HG02798 (cell line): ENCODE data around the gene TRPC1.
A peak's percentile ranks its signal among the peaks of the same experiment; 100 is the strongest.

Experiments used
- ATAC-seq: cut with Tn5 transposase; IDR thresholded peaks from one replicate; pipeline ENCODE4 v1.9.1; 2021; ENCODE audit warnings: mild to moderate bottlenecking; ENCODE audit not compliant: unreplicated experiment, poor library complexity

The TRPC1 gene

DNA sequence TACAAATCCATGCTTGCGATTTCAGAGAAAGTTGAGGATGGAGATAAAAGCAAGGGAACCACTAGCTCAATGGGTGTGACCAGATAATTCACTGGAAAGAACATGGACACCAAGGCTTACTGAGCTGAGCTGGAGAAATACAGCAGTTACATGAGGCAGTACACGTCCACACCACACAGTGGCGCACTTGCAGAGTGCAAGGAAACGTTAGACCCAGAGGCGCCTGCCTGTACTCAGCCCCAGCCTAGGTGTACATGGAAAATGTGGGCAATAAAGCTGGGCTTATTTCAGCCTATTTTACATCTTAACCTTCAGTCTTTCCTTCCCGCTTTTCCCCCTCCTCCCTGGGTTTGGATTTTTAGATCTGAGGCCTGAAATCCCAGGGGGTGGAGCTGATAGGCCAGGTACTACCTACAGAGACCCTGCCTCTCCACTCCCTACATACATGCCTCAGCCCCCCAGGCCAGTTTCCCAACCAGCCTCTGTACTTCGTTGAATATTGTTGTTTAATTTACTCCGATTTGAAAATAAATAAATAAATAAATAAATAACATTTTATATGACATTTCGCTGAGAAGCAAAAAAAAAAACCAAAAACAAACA, 105.0 kb downstream of the TRPC1 start:
- ATAC-seq, result peak; percentile 100

DNA sequence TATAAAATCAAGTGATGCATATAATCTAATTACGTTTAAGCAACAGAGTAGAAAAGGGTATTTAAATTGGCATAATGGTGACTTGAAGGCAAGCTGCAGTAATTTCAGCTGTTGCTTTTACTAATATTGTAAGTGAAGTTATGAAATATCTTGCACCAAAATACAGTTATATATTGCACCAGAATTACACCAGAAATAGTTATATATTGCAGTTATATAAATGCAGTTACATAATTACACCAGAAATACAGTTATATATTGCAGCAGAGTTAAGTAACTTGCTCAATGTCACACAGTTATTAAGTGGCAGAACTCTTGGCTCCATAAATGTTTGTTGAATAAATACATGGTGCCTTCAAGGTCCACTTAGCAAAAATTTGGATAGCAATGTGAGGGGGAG, 113.7 kb downstream of the TRPC1 start:
- no peak for ATAC-seq

DNA sequence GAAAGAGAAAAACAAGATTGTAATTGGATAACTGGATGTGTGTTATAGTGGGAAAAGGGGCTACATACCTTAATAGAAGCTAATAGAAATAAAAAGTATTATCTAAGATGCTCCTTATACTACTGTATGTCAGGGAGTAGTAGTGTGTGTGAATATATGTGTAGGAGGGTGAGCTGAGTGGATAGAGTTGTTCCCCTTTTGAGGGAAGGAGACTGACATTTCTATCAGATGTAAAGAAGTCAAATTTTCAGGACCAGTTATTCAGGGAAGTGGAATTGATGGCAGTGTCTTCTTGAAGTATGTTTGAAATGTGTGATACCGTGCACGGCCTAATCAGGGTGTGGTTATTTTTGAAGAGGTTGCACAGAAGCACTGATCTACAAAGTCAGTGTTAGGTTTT, 116.0 kb downstream of the TRPC1 start:
- ATAC-seq, result no peak

- ATAC-seq, result no peak
Observed at GRCh38 chr3:142844339-142844977, 120.6 kb downstream of the TRPC1 start.

- ATAC-seq, result no peak
Observed at GRCh38 chr3:142846779-142847577, 123.1 kb downstream of the TRPC1 start.

DNA sequence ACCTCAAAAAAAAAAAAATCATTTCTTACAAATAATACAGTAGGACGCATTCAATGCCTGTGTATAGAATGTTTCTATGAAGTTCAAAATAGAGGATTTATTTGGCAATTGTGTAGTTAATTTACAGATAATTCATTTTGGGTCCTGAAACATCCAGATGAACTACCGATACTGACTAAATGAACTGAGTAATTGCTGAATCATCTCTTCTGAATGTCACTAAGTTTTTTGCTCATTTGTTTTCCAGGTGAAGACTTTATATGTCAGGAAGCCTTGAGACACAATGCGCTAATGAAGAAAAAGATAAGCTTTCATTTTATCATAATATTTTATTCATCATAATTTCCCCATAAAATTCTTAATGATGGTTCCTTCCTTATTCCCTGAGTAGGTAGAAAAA, 125.3 kb downstream of the TRPC1 start:
- no peak for ATAC-seq

- ATAC-seq, result no peak
Observed at GRCh38 chr3:142850395-142851023, 126.7 kb downstream of the TRPC1 start.

- ATAC-seq, result no peak
Observed at GRCh38 chr3:142852009-142852408, 128.2 kb downstream of the TRPC1 start.

- no peak for ATAC-seq
Observed at GRCh38 chr3:142853270-142854168, 129.7 kb downstream of the TRPC1 start.

DNA sequence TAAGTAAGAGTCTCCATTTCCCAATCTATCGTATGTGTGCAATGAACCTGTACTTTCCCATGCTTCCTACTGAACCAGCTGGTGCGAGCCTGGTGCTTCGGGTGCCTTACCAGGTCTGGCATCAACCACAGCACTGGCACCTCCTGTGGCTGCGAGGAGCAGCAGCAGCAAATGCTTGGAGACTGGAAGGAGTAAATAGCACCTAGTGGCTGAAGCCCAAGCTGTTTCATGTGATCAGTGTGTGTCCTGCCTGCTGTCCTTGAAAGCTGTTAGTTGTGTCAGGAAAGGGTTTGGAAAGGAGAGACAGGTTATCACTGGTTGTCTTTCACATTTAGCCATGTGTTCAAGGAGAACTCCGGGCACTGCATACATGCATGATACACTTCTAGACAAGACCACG, 133.2 kb downstream of the TRPC1 start:
- ATAC-seq, result no peak
